AG04450 (cell line): ENCODE data around the gene UBN2. TPM values are rescaled to one million over a fixed set of nuclear protein-coding genes. Genes with fewer than 3 reads are reported as not detected.

Experiments used
- CTCF ChIA-PET: fragments of 300-600, 350-600 bp; formaldehyde crosslinking; extraction: SDS; loops from one replicate; lab custom pipeline; 2022; ENCODE audit warnings: antibody characterized with exemption, inconsistent platforms; lab: Charles Lee
- POLR2A ChIA-PET: fragments of 350-600 bp; formaldehyde crosslinking; extraction: SDS; loops from one replicate; lab custom pipeline; 2021; ENCODE audit warnings: antibody characterized with exemption, inconsistent platforms; lab: Yijun Ruan, JAX
- DNase-seq: peaks from one replicate; pipeline ENCODE4 v3.0.0-alpha.2; 2011; ENCODE audit warnings: low read depth, low spot score
- H3K27ac ChIP-seq: one replicate; pipeline ENCODE4 v1.5.1; 2012; ENCODE audit warnings: low read depth, low read length, control low read depth
- H3K27me3 ChIP-seq: one replicate; pipeline ENCODE4 v1.6.0; 2012; ENCODE audit warnings: low read length; ENCODE audit not compliant: control insufficient read depth, insufficient read depth
- H3K4me3 ChIP-seq: 2 replicates; pipeline ENCODE4 v1.5.1; 2011; ENCODE audit warnings: mild to moderate bottlenecking, low read depth, low read length, control low read depth
- H3K9me3 ChIP-seq: 2 replicates; pipeline ENCODE4 v1.5.1; 2012; ENCODE audit warnings: low read length; ENCODE audit not compliant: control insufficient read depth, insufficient read depth
- CTCF ChIP-seq: IDR thresholded peaks from 2 replicates; pipeline ENCODE4 v1.5.1; 2011; ENCODE audit warnings: low read depth, low read length, control low read depth, inconsistent platforms
- polyA plus RNA-seq: library from polyadenylated mRNA; depleted of rRNA; stranded (reverse); fragments of >200 nt; gene quantifications from 2 replicates; pipeline ENCODE4 v1.2.3, GENCODE V29; 2011

The UBN2 gene
- polyA plus RNA-seq, 1 experiment, result 4.7 TPM

- no peaks in the 10 kb centered on the region for H3K27me3 ChIP-seq
- no peak overlapping the region for H3K27ac ChIP-seq
- ChIA-PET CTCF (no interaction called here), POLR2A (no interaction called here)
- TF ChIP-seq CTCF, result no peak
- DNase-seq, result no peak
- H3K4me3 ChIP-seq, result no peak overlapping the region
- H3K9me3 ChIP-seq, result no peaks in the 10 kb centered on the region
These were observed 44.9 kb upstream of the UBN2 start for GRCh38 chr7:139186146-139186545.

GRCh38 chr7:139189357-139189756 lies 41.7 kb upstream of the UBN2 start:
- Histone ChIP-seq H3K9me3 (no peaks in the 10 kb centered on the region), H3K27me3 (no peaks in the 10 kb centered on the region), H3K27ac (no peak overlapping the region), H3K4me3 (no peak overlapping the region)
- POLR2A ChIA-PET, result no interaction called here
- TF ChIP-seq CTCF, result no peak
- no peak for DNase-seq
- CTCF ChIA-PET, result no interaction called here

GRCh38 chr7:139192014-139192706 lies 38.9 kb upstream of the UBN2 start:
- Histone ChIP-seq H3K27me3 (no peaks in the 10 kb centered on the region), H3K27ac (no peak overlapping the region), H3K9me3 (no peaks in the 10 kb centered on the region; the same call in 1 of the 2 replicates), H3K4me3 (no peak overlapping the region)
- TF ChIP-seq CTCF, result no peak
- no peak for DNase-seq
- ChIA-PET CTCF (no interaction called here), POLR2A (no interaction called here)

- TF ChIP-seq CTCF, result no peak
- CTCF ChIA-PET, result no interaction called here
- no peak overlapping the region for H3K27ac ChIP-seq
- no peak overlapping the region for H3K4me3 ChIP-seq
- H3K27me3 ChIP-seq, result no peaks in the 10 kb centered on the region
- no peak for DNase-seq
- POLR2A ChIA-PET, result no interaction called here
- H3K9me3 ChIP-seq, result no peaks in the 10 kb centered on the region; the same call in 1 of the 2 replicates
These were observed 30.7 kb upstream of the UBN2 start for GRCh38 chr7:139200382-139200781.

- no peaks in the 10 kb centered on the region for H3K9me3 ChIP-seq
- no peak overlapping the region for H3K4me3 ChIP-seq
- no peak overlapping the region for H3K27ac ChIP-seq
- ChIA-PET CTCF (no interaction called here), POLR2A (no interaction called here)
- no peak for DNase-seq
- no peaks in the 10 kb centered on the region for H3K27me3 ChIP-seq
- TF ChIP-seq CTCF, result no peak
These were observed 27.0 kb upstream of the UBN2 start for GRCh38 chr7:139203992-139204391.
